Measurements from ENCODE around the gene FRMPD3. TPM values are rescaled to one million over a fixed set of nuclear protein-coding genes. Genes with fewer than 3 reads are reported as not detected.

Gene FRMPD3
- total RNA-seq, 1 donor from 2014 or later, result 0.07 TPM

DNA sequence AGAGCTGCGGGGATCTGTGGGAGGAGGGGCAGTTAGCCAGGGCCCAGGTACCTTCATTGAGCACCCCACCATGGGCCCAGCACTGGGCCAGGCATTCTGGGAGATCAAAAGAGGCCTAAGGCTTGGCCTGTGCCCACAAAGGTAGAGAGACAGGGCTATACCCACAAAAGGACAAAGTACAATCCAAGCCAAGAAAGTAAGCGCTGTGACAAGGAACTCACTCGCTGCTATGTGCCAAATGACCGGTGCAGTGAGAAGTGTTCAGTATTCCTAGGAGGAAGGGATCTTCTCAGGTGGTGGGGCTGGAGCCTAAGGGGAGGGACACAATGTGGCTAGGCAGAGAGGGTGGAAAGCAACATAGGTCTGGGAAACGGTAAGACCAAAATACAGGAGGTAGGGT lies 8.8 kb upstream of the FRMPD3 start:
- no peak overlapping the region for H3K27ac Mint-ChIP-seq (ENCODE audit: unreplicated experiment)
- peaks cover 14% of the 10 kb centered on the region for H3K27me3 Mint-ChIP-seq (ENCODE audit: low read depth)
- no peaks in the 10 kb centered on the region for H3K4me1 Mint-ChIP-seq (ENCODE audit: low read depth)
- H3K4me3 Mint-ChIP-seq (ENCODE audit: unreplicated experiment), result no peak overlapping the region
- TF ChIP-seq, protein P1, sequence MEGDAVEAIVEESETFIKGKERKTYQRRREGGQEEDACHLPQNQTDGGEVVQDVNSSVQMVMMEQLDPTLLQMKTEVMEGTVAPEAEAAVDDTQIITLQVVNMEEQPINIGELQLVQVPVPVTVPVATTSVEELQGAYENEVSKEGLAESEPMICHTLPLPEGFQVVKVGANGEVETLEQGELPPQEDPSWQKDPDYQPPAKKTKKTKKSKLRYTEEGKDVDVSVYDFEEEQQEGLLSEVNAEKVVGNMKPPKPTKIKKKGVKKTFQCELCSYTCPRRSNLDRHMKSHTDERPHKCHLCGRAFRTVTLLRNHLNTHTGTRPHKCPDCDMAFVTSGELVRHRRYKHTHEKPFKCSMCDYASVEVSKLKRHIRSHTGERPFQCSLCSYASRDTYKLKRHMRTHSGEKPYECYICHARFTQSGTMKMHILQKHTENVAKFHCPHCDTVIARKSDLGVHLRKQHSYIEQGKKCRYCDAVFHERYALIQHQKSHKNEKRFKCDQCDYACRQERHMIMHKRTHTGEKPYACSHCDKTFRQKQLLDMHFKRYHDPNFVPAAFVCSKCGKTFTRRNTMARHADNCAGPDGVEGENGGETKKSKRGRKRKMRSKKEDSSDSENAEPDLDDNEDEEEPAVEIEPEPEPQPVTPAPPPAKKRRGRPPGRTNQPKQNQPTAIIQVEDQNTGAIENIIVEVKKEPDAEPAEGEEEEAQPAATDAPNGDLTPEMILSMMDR (IDR thresholded peaks at IDR 0.05), result no peak
- no peaks in the 10 kb centered on the region for H3K9me3 Mint-ChIP-seq (ENCODE audit: low read depth)
- H3K36me3 Mint-ChIP-seq (ENCODE audit: low read depth), result no peaks in the 10 kb centered on the region
- DNase-seq (ENCODE audit: low spot score), result no peak

DNA sequence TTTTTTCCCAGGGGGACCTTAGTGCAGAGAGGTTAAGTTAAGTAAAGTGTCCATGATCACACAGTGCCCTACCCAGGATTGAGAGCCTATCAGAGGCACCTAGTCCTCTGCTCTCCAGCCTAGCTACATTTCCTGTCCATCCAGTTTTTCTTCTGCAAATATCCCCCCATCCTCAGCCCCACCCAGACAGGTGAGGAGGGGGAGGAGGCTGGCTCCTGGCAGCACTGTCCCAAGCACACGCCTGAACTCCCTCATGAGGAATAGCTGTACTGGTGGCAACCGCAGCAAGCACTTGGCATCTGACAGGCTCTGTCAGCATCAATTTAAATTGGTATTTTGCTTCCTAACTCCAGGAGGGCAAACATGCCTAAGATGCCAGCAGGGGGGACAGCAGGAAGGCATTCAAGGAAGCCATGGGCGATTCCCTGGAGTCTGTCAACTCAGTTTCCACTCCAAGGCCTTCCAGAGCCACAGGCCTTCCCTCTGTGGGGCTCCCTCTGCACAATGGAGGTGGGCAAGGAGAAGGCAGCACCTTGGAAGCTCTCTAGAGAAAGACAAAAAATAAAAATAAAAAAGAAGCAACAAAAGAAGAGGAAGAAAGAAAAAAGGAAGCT lies 6.4 kb upstream of the FRMPD3 start:
- Mint-ChIP-seq H3K4me1 (ENCODE audit: low read depth) (no peaks in the 10 kb centered on the region), H3K9me3 (ENCODE audit: low read depth) (no peaks in the 10 kb centered on the region), H3K27ac (ENCODE audit: unreplicated experiment) (no peak overlapping the region)

DNA sequence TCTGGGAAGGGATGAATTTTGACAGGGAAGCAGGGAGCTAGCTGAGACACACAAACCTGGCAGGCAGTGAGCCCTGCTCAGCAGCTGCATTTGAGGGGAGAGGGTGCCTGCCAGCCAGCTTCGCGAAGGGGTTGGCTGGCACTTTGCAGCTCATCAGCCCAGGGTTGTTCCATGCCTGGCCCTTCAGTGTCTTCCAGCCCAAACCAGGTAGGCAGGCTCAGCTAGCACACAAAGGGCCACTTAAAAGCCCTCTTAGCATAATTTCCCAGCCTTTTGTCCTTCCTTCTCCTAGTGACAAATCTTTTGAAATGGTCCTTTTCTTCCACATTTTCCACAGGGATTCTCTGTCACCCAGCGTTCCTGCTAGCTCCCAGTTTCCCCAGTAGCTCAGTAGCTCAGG lies 4.3 kb upstream of the FRMPD3 start:
- TF ChIP-seq, protein P1 (IDR thresholded peaks at IDR 0.05), result no peak
- Mint-ChIP-seq H3K36me3 (ENCODE audit: low read depth) (no peaks in the 10 kb centered on the region), H3K27me3 (ENCODE audit: low read depth) (peaks cover 33% of the 10 kb centered on the region), H3K9me3 (ENCODE audit: low read depth) (no peaks in the 10 kb centered on the region), H3K4me3 (ENCODE audit: unreplicated experiment) (no peak overlapping the region), H3K4me1 (ENCODE audit: low read depth) (peaks cover 3% of the 10 kb centered on the region), H3K27ac (ENCODE audit: unreplicated experiment) (no peak overlapping the region)
- no peak for DNase-seq (ENCODE audit: low spot score)

More for the DNA sequence above, 6.4 kb upstream of the FRMPD3 start:
- Mint-ChIP-seq H3K36me3 (ENCODE audit: low read depth) (no peaks in the 10 kb centered on the region), H3K4me3 (ENCODE audit: unreplicated experiment) (no peak overlapping the region), H3K27me3 (ENCODE audit: low read depth) (peaks cover 27% of the 10 kb centered on the region)
- TF ChIP-seq, protein P1 (IDR thresholded peaks at IDR 0.05), result no peak
- no peak for DNase-seq (ENCODE audit: low spot score)

DNA sequence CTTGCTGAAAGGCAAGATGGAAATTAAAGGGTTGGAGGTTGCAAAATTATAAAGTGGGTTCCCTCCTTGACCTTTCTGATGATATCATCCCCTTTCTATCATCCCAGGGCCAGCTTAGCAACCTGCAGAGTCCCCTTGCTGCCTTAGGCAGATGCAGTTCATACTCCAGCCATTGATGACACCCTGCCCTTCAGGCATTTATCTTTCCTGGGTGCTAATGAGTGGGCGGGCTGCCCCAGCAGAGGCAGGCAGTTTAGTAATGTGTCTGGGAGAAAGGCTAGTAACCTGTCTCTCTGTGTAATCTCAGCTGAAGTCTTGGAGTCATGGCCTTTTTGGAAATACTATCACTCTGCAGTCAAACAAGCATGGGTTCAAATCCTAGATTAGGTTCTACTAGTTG lies 3.8 kb upstream of the FRMPD3 start:
- Mint-ChIP-seq H3K36me3 (ENCODE audit: low read depth) (no peaks in the 10 kb centered on the region), H3K9me3 (ENCODE audit: low read depth) (no peaks in the 10 kb centered on the region)
- DNase-seq (ENCODE audit: low spot score), result no peak

DNA sequence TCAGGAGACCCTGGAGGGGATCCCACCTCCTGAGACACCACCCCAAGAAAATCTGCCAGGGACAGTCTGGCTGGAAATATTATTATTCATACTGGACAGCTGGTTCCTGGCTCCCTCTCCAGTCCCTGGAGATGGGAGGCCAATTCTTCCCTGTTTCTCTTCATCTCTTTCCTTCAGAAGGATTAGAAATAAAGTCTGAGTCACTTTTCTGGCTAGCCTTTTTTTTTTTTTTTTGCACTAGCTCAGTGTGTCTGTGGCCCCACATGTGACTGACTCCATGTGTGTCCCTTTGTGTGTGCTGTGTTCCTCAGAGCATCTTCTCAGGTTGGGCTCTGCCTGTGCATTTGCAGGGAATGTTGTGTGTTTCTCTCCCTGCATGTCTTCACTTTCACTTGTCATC lies 1.8 kb upstream of the FRMPD3 start:
- H3K27me3 Mint-ChIP-seq (ENCODE audit: low read depth), result peaks cover 43% of the 10 kb centered on the region
- DNase-seq (ENCODE audit: low spot score), result no peak
- H3K9me3 Mint-ChIP-seq (ENCODE audit: low read depth), result no peaks in the 10 kb centered on the region
- H3K36me3 Mint-ChIP-seq (ENCODE audit: low read depth), result peaks cover 1% of the 10 kb centered on the region
- H3K4me3 Mint-ChIP-seq (ENCODE audit: unreplicated experiment), result no peak overlapping the region
- TF ChIP-seq, protein P1 (IDR thresholded peaks at IDR 0.05), result no peak
- H3K4me1 Mint-ChIP-seq (ENCODE audit: low read depth), result peaks cover 6% of the 10 kb centered on the region
- no peak overlapping the region for H3K27ac Mint-ChIP-seq (ENCODE audit: unreplicated experiment)

More for the DNA sequence above, 3.8 kb upstream of the FRMPD3 start:
- Mint-ChIP-seq H3K4me1 (ENCODE audit: low read depth) (peaks cover 6% of the 10 kb centered on the region), H3K4me3 (ENCODE audit: unreplicated experiment) (no peak overlapping the region), H3K27ac (ENCODE audit: unreplicated experiment) (no peak overlapping the region), H3K27me3 (ENCODE audit: low read depth) (peaks cover 37% of the 10 kb centered on the region)
- TF ChIP-seq, protein P1 (IDR thresholded peaks at IDR 0.05), result no peak
